Muscle of leg (tissue), 11 donors: ENCODE measurements around the gene PAQR7. TPM values are rescaled to one million over a fixed set of nuclear protein-coding genes. Genes with fewer than 3 reads are reported as not detected.

Source experiments
- DNase-seq: peaks from one replicate; pipeline ENCODE4 v3.0.0; 2013
- H3K27ac ChIP-seq: one replicate; pipeline ENCODE4 v1.5.1; 2013; ENCODE audit warnings: mild to moderate bottlenecking, low read length, control low read depth
- H3K27me3 ChIP-seq: one replicate; pipeline ENCODE4 v1.6.1; 2013; ENCODE audit warnings: low read length; ENCODE audit not compliant: control insufficient read depth, insufficient read depth
- H3K36me3 ChIP-seq: one replicate; pipeline ENCODE4 v1.6.1; 2013; ENCODE audit warnings: low read length; ENCODE audit not compliant: control insufficient read depth, insufficient read depth
- H3K4me1 ChIP-seq: one replicate; pipeline ENCODE4 v1.6.1; 2013; ENCODE audit warnings: low read length; ENCODE audit not compliant: control insufficient read depth, insufficient read depth
- H3K4me3 ChIP-seq: one replicate; pipeline ENCODE4 v1.5.1; 2013; ENCODE audit warnings: low read length, control low read depth
- H3K9me3 ChIP-seq: replicated peaks from 2 replicates; pipeline ENCODE4 v1.6.1; 2013; ENCODE audit warnings: low read depth, low read length; ENCODE audit not compliant: control insufficient read depth
- WGBS: methylation state at CpG from one replicate; pipeline ENCODE4 v1.1.5; 2013; ENCODE audit warnings: missing lambda C conversion rate; ENCODE audit not compliant: insufficient coverage; 5-methylcytosine and 5-hydroxymethylcytosine counted together
- polyA plus RNA-seq, 8 donors: library from polyadenylated mRNA; unstranded; fragments of 120-200 nt; gene quantifications; one replicate each; pipeline versions ENCODE4 v1.2.1 to v1.2.3, GENCODE V29; 2013; ENCODE audit warnings: inconsistent platforms in 1 of 8, low replicate concordance in 1 of 8; ENCODE audit not compliant: insufficient read length in 8 of 8, insufficient read depth in 1 of 8
- total RNA-seq: library from RNA; stranded (reverse); fragments of 120-200 nt; gene quantifications from one replicate; pipeline ENCODE4 v1.2.4, GENCODE V29; 2013

PAQR7 gene
- total and polyA plus RNA-seq, 9 donors: 5.8 to 10.8 (median 7.5) TPM

- DNase-seq: no peak
- Histone ChIP-seq H3K4me1 (peaks cover 28% of the 10 kb centered on the region), H3K36me3 (no peaks in the 10 kb centered on the region), H3K27ac (peak overlapping the region; percentile 79), H3K9me3 (no peaks in the 10 kb centered on the region), H3K27me3 (no peaks in the 10 kb centered on the region), H3K4me3 (peak overlapping the region; percentile 65)
- WGBS: 8% methylated on average over 26 of the region's 32 CpGs
Observed at GRCh38 chr1:25875856-25876692, 566 bp upstream of the PAQR7 start.

GRCh38 chr1:25874635-25875153 is 814 bp downstream of the PAQR7 start:
- peaks cover 7% of the 10 kb centered on the region for H3K36me3 ChIP-seq
- no peaks in the 10 kb centered on the region for H3K27me3 ChIP-seq
- H3K4me1 ChIP-seq: peaks cover 30% of the 10 kb centered on the region
- 18% methylated on average over 8 of the region's 8 CpGs for WGBS
- peak overlapping the region; percentile 20 for H3K27ac ChIP-seq
- H3K4me3 ChIP-seq: peak overlapping the region; percentile 65
- DNase-seq: no peak
- H3K9me3 ChIP-seq: no peaks in the 10 kb centered on the region

GRCh38 chr1:25874209-25874608 is 1.3 kb downstream of the PAQR7 start:
- Histone ChIP-seq H3K9me3 (no peaks in the 10 kb centered on the region), H3K27me3 (no peaks in the 10 kb centered on the region), H3K4me3 (peak overlapping the region; percentile 65), H3K36me3 (peaks cover 7% of the 10 kb centered on the region), H3K27ac (peak overlapping the region; percentile 20), H3K4me1 (peaks cover 30% of the 10 kb centered on the region)
- DNase-seq: no peak
- WGBS: 78% methylated on average over 1 of the region's 3 CpGs

GRCh38 chr1:25873120-25873519 is 2.4 kb downstream of the PAQR7 start:
- H3K36me3 ChIP-seq: peaks cover 7% of the 10 kb centered on the region
- H3K4me3 ChIP-seq: no peak overlapping the region
- no peak overlapping the region for H3K27ac ChIP-seq
- H3K9me3 ChIP-seq: no peaks in the 10 kb centered on the region
- WGBS: 93% methylated on average over 3 of the region's 3 CpGs
- DNase-seq: no peak
- no peaks in the 10 kb centered on the region for H3K27me3 ChIP-seq
- peaks cover 30% of the 10 kb centered on the region for H3K4me1 ChIP-seq

- no CpG with 5 or more reads among the region's 2 CpGs for WGBS
- no peak overlapping the region for H3K4me3 ChIP-seq
- H3K4me1 ChIP-seq: peaks cover 30% of the 10 kb centered on the region
- no peaks in the 10 kb centered on the region for H3K27me3 ChIP-seq
- no peaks in the 10 kb centered on the region for H3K9me3 ChIP-seq
- H3K27ac ChIP-seq: no peak overlapping the region
- H3K36me3 ChIP-seq: peaks cover 7% of the 10 kb centered on the region
- DNase-seq: peak; percentile 35
Observed at GRCh38 chr1:25872713-25873112, 2.8 kb downstream of the PAQR7 start.

GRCh38 chr1:25871704-25872494 is 3.6 kb downstream of the PAQR7 start:
- Histone ChIP-seq H3K9me3 (no peaks in the 10 kb centered on the region), H3K27me3 (no peaks in the 10 kb centered on the region), H3K4me1 (peaks cover 30% of the 10 kb centered on the region), H3K4me3 (no peak overlapping the region), H3K27ac (no peak overlapping the region), H3K36me3 (peaks cover 7% of the 10 kb centered on the region)
- WGBS: 77% methylated on average over 5 of the region's 9 CpGs
- no peak for DNase-seq

GRCh38 chr1:25871086-25871703 is 4.3 kb downstream of the PAQR7 start:
- no peaks in the 10 kb centered on the region for H3K9me3 ChIP-seq
- no peak overlapping the region for H3K4me3 ChIP-seq
- H3K27me3 ChIP-seq: no peaks in the 10 kb centered on the region
- peaks cover 7% of the 10 kb centered on the region for H3K36me3 ChIP-seq
- peaks cover 28% of the 10 kb centered on the region for H3K4me1 ChIP-seq
- H3K27ac ChIP-seq: no peak overlapping the region
- no peak for DNase-seq
- 10% methylated on average over 2 of the region's 5 CpGs for WGBS

GRCh38 chr1:25870614-25871013 is 4.9 kb downstream of the PAQR7 start:
- Histone ChIP-seq H3K4me1 (peaks cover 23% of the 10 kb centered on the region), H3K36me3 (peaks cover 7% of the 10 kb centered on the region), H3K27ac (no peak overlapping the region), H3K4me3 (no peak overlapping the region), H3K27me3 (no peaks in the 10 kb centered on the region), H3K9me3 (no peaks in the 10 kb centered on the region)
- DNase-seq: no peak
- WGBS: no CpG with 5 or more reads among the region's 1 CpG

GRCh38 chr1:25869909-25870606 is 5.5 kb downstream of the PAQR7 start:
- H3K4me1 ChIP-seq: peaks cover 22% of the 10 kb centered on the region

More at GRCh38 chr1:25869909-25870606, 5.5 kb downstream of the PAQR7 start:
- Histone ChIP-seq H3K36me3 (peaks cover 7% of the 10 kb centered on the region), H3K4me3 (no peak overlapping the region), H3K27ac (no peak overlapping the region), H3K9me3 (no peaks in the 10 kb centered on the region), H3K27me3 (no peaks in the 10 kb centered on the region)
- DNase-seq: no peak
- 48% methylated on average over 3 of the region's 6 CpGs for WGBS
